Embryonic facial prominence (tissue), 1 donor: ENCODE data around the gene SLC2A1.
"Not testable (repeated sequence)": the region's sequence is repeated elsewhere in the genome, so short reads cannot be mapped to it uniquely, and the experiment has no call there.

Experiments used
- DNase-seq: peaks from one replicate; pipeline ENCODE4 v3.0.0-alpha.2; 2016; ENCODE audit errors: extremely low spot score

SLC2A1 gene

DNA sequence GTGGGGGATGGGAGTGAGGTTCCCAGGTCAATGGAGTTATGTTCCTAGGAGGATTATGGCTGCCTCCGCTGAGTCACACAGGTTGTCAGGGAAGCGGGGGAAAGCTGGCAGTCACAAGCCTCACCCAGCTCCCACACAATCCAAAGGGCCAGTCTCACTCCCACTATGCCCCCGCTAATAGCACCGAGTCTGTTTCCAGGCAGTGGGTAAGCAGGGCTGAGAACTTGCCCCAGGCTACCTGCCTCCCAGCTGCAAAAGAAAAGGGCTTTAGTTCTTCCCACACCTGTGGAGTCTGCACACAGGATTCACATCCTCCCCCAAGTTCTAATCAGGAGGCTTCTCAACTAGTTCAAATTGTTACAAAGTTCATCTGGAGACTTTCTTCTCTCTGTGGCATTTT lies 58.7 kb downstream of the SLC2A1 start:
- DNase-seq, result not testable (repeated sequence)

DNA sequence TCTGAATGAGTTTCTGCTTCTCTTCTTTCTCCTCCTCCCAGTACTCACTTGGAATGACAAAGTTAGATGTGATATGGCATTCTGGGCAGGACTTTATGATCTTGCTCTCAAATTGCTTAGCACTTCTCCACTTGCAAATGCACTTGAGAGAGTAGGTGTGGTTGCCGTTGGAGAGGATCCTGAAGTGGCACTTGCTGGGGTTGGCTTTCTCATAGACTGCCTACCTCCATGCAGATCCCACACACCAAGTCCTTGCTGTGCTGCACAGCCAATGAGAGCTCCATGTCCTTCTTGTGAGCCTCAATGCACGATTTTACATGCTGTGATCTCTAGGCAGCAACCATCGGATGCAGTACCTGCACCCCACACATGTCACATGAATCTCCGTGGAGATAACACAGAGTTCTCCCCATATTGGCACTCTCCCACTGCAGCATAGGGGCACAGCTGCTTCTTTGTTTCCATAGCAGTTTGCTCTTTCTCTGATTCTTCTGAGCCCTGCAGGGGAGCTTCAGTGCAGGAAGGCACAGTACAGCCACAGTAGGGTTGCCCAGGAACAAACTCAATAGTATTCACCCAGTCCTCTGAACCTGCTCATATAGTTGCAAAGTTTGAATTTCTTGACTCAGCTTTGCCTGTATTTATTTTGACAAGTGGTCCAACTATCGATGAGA lies 67.1 kb downstream of the SLC2A1 start:
- DNase-seq, result no peak

DNA sequence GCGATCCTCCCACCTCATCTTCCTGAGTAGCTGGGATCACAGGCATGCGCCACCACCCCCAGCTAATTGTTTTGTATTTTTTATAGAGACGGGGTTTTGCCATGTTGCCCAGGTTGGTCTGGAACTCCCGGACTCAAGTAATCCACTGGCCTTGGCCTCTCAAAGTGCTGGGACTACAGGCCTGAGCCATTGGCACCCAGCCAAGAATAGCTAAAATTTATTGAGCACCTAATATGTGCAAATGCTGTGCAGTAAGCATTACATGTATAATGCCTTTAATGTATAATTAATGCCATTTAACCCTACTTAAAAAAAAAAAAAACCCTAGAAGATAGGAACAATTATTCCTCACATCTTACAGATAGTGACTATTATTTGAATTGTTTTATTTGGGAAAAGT lies 69.4 kb downstream of the SLC2A1 start:
- no peak for DNase-seq

DNA sequence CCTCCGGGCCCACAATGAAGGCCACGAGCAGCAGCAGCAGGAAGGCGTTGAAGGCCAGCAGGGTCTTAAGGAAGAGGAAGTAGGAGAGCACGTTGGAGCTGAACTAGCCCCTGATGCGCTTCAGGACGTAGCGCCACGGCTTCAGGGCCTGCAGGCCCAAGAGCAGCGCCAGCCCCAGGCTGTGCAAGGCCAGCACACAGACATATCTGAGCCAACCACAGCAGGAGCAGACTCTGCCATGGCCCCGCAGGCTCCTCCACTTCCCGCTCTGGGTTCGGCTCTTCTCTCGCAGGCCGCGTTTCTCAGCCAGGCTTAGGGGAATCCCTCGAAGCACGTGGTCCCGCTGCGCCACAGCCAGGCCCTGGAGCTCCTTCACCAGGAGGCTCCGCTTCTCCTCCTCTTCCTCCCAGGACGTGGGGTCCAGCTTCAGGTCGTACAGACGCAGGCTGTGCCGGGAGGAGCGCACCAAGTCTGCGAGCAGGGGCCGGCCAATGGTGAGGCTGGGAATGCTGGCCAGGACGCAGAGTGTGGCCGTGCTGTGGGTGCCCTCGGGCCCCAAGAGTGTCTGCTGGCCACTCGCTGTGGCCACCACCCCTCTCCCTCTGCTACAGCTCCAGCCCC lies 70.5 kb downstream of the SLC2A1 start:
- DNase-seq, result no peak

DNA sequence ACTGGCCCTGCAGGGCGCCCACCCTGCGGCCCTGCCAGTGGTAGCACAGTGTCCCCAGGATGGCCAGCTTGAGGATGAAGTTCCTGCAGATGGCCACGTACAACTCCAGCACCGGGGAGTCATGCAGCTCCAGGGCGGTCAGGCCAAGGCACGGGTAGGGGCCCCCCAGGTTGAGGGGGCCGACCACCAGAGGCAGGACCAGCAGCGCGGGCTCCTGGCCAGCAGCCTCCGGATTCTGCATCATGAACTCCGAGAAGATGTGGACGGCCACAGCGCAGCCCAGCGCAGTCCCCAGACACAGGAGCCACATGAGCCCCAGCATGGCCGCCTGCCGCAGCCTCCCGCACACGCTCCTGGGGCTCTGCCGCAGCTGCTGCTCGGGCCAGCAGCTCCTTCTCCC lies 71.3 kb downstream of the SLC2A1 start:
- no peak for DNase-seq

DNA sequence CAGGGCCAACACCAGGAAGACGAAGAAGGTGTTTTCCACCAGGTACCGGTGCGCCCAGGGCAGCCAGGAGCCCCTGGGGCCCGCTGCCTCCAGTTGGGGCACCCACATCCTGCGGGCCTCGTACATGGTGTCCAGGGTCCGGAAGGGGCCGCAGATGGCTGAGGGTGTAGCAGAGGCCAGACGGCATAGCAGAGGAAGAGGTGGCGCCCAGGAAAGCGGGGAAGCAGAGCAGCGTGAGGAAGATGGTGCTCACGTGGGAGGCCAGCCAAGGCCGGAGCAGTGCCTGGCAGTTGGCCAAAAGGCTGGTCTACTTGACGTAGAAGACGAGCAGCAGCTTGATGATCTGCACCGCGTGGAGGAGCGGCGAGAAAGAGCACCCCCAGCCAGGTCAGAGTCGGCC lies 71.9 kb downstream of the SLC2A1 start:
- DNase-seq, result no peak

DNA sequence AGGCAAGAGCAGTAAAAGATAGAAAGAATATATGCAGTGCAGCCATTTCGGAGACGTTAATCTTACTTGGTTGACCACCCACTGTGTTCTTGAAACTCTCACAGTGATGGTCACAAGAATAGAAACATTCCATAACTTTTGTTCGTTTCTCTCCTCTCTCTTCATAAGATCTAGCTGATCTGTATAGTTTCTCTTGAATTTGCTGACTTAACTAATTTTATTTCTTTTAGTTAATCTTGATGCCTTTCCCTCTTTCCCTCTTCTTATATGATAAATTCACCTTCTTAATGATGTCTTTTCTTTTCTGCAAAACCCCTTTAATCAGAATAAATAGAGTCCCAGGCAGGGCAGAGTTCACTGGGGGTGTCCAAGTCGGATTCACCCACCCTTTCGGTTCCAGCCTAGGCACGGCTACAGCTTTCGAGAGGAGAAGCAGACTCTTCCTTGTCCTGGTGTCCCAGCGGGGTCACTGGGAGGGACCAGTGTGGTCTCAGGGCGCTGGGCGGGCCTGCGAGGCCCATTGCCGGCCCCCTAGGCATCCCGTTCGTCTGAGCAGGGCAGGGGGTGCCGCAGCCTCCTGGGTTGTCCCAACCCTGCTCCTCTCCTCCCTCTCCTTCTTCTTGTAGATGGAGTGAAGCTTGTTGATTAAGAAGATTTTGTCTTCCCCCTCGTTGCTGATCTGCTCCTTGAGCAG lies 72.5 kb downstream of the SLC2A1 start:
- DNase-seq, result no peak

DNA sequence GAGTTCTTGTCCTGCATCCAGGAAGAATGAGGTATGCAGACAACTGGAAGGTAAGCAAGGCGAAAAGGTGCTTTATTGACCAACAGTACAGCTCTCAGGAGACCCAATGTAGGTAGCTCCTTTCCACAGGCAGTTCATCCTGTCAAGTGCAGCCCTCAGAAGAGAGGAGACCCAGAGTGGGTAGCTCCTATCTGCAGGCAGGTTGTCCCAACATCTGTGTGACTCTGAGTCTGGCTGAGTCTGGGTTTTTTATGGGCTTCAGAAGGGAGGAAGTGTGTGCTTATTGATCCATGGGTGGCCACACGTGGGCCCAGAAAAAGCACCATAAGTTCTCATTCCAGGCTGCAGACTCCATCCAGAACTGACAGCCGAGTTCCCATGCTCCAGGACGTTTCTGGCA lies 78.3 kb downstream of the SLC2A1 start:
- no peak for DNase-seq

DNA sequence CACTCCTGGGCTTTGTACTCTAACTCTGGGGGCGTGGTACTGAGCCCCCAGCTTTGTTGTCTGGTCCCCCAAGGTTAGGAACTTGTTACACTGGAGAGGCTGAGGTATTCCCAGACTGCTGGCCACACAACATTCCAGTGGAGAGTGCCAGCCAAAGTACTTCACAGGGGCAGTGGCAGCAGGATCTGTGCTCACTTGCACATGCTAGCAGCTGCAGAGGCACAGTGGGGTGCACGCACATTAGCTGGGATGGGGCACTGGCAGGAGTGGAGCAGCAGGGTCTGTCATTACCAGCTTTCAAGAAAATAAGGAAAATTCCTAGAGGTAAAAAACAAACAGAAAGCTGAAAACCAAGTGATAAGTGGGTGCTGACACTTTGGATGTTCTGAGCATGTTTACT lies 81.3 kb downstream of the SLC2A1 start:
- no peak for DNase-seq

DNA sequence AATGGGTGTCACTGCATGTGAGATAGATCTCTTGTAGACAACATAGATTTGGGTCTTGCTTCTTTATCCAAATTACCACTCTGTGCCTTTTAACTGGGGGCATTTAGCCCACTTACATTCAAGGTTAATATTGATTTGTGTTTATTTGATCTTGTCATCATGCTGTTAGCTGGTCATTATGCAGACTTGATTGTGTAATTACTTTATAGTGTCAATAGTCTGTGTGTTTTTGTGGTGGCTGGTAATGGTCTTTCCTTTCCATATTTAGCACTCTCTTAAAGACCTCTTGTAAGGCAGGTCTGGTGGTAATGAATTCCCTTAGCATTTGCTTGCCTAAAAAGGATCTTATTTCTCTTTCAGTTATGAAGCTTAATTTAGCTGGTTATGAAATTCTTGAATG lies 82.7 kb downstream of the SLC2A1 start:
- DNase-seq, result no peak
